Left forelimb (tissue), 1 donor: Measurements from ENCODE around the gene ETNK1.

ENCODE experiments used
- DNase-seq: peaks from one replicate; pipeline ENCODE4 v3.0.0-alpha.2; 2018; ENCODE audit warnings: low spot score

Gene ETNK1

GRCh38 chr12:22634883-22635282, 9.9 kb downstream of the ETNK1 start:
- no peak for DNase-seq

GRCh38 chr12:22635812-22636211, 10.8 kb downstream of the ETNK1 start:
- DNase-seq: no peak

- no peak for DNase-seq
These were observed 15.9 kb downstream of the ETNK1 start for GRCh38 chr12:22640851-22641250.

GRCh38 chr12:22641353-22642053, 16.5 kb downstream of the ETNK1 start:
- DNase-seq: no peak

- no peak for DNase-seq
These were observed 23.7 kb downstream of the ETNK1 start for GRCh38 chr12:22648668-22649067.

- no peak for DNase-seq
These were observed 28.1 kb downstream of the ETNK1 start for GRCh38 chr12:22653075-22653474.

GRCh38 chr12:22653791-22654190, 28.8 kb downstream of the ETNK1 start:
- no peak for DNase-seq

GRCh38 chr12:22656376-22656775, 31.4 kb downstream of the ETNK1 start:
- no peak for DNase-seq

GRCh38 chr12:22656831-22657230, 31.9 kb downstream of the ETNK1 start:
- DNase-seq: no peak

GRCh38 chr12:22657538-22657937, 32.6 kb downstream of the ETNK1 start:
- DNase-seq: no peak

- no peak for DNase-seq
These were observed 33.2 kb downstream of the ETNK1 start for GRCh38 chr12:22658214-22658613.

- DNase-seq: no peak
These were observed 37.4 kb downstream of the ETNK1 start for GRCh38 chr12:22662356-22662755.

GRCh38 chr12:22665476-22665875, 40.5 kb downstream of the ETNK1 start:
- DNase-seq: no peak

- no peak for DNase-seq
These were observed 42.2 kb downstream of the ETNK1 start for GRCh38 chr12:22667122-22667521.

- DNase-seq: no peak
These were observed 43.5 kb downstream of the ETNK1 start for GRCh38 chr12:22668441-22668840.

GRCh38 chr12:22670762-22671161, 45.8 kb downstream of the ETNK1 start:
- DNase-seq: no peak

GRCh38 chr12:22672951-22673350, 48.0 kb downstream of the ETNK1 start:
- DNase-seq: no peak

GRCh38 chr12:22677781-22678574, 53.0 kb downstream of the ETNK1 start:
- no peak for DNase-seq

- no peak for DNase-seq
These were observed 57.7 kb downstream of the ETNK1 start for GRCh38 chr12:22682663-22683062.

GRCh38 chr12:22683131-22683530, 58.2 kb downstream of the ETNK1 start:
- DNase-seq: no peak

GRCh38 chr12:22684140-22685118, 59.5 kb downstream of the ETNK1 start:
- no peak for DNase-seq

GRCh38 chr12:22686193-22686592, 61.2 kb downstream of the ETNK1 start:
- no peak for DNase-seq
